Bronchial epithelial cell (primary cell): ENCODE measurements around the gene CLDN18. TPM values are rescaled to one million over a fixed set of nuclear protein-coding genes. Genes with fewer than 3 reads are reported as not detected.

Experiments used
- DNase-seq: peaks from one replicate; pipeline ENCODE4 v3.0.0-alpha.2; 2010; ENCODE audit warnings: low read depth
- FAIRE-seq: peaks from 2 replicates; lab custom pipeline; 2011; peaks lifted over from hg19 to GRCh38; lab: Jason Lieb, UNC
- H3K27me3 ChIP-seq: 2 replicates; pipeline ENCODE4 v1.5.1; 2011; ENCODE audit warnings: low read length; ENCODE audit not compliant: control insufficient read depth, insufficient read depth
- H3K36me3 ChIP-seq: 2 replicates; pipeline ENCODE4 v1.5.1; 2011; ENCODE audit warnings: low read length; ENCODE audit not compliant: control insufficient read depth, insufficient read depth
- H3K4me3 ChIP-seq: 2 replicates; pipeline ENCODE4 v1.5.1; 2011; ENCODE audit warnings: mild to moderate bottlenecking, low read depth, low read length, control low read depth
- CTCF ChIP-seq: IDR thresholded peaks from 2 replicates; pipeline ENCODE4 v1.5.1; 2011; ENCODE audit warnings: mild to moderate bottlenecking, moderate library complexity, low read length, control low read depth, inconsistent platforms; ENCODE audit not compliant: insufficient read depth, severe bottlenecking
- total RNA-seq: library from RNA; depleted of rRNA; stranded (reverse); fragments of >200 nt; gene quantifications from 2 replicates; pipeline ENCODE4 v1.2.1, GENCODE V29; 2014

Gene CLDN18
- total RNA-seq, 1 donor from 2014 or later: not detected

- FAIRE-seq (no peak), DNase-seq (no peak)
- Histone ChIP-seq H3K27me3 (no peaks in the 10 kb centered on the region), H3K4me3 (no peak overlapping the region), H3K36me3 (no peaks in the 10 kb centered on the region)
- TF ChIP-seq CTCF: no peak
These were observed 31.6 kb upstream of the CLDN18 start for GRCh38 chr3:137978328-137978727.

- FAIRE-seq: no peak
- H3K27me3 ChIP-seq: no peaks in the 10 kb centered on the region
These were observed 22.2 kb upstream of the CLDN18 start for GRCh38 chr3:137987723-137988122.

GRCh38 chr3:137988152-137988551 lies 21.8 kb upstream of the CLDN18 start:
- H3K27me3 ChIP-seq: no peaks in the 10 kb centered on the region
- TF ChIP-seq CTCF: no peak
- FAIRE-seq (no peak), DNase-seq (no peak)
- H3K36me3 ChIP-seq: no peaks in the 10 kb centered on the region
- no peak overlapping the region for H3K4me3 ChIP-seq

More at GRCh38 chr3:137987723-137988122, 22.2 kb upstream of the CLDN18 start:
- no peak for DNase-seq
- H3K4me3 ChIP-seq: no peak overlapping the region
- TF ChIP-seq CTCF: no peak
- H3K36me3 ChIP-seq: no peaks in the 10 kb centered on the region

GRCh38 chr3:137988982-137989381 lies 21.0 kb upstream of the CLDN18 start:
- peak; percentile 10 for DNase-seq
- TF ChIP-seq CTCF: no peak
- no peak overlapping the region for H3K4me3 ChIP-seq
- no peak for FAIRE-seq
- H3K27me3 ChIP-seq: no peaks in the 10 kb centered on the region
- H3K36me3 ChIP-seq: no peaks in the 10 kb centered on the region

GRCh38 chr3:137990427-137990826 lies 19.5 kb upstream of the CLDN18 start:
- DNase-seq (peak; percentile 60), FAIRE-seq (no peak)
- no peak overlapping the region for H3K4me3 ChIP-seq
- no peaks in the 10 kb centered on the region for H3K27me3 ChIP-seq
- no peak for TF ChIP-seq CTCF
- no peaks in the 10 kb centered on the region for H3K36me3 ChIP-seq

- TF ChIP-seq CTCF: no peak
- FAIRE-seq: no peak
- H3K36me3 ChIP-seq: no peaks in the 10 kb centered on the region
- peak; percentile 11 for DNase-seq
- no peaks in the 10 kb centered on the region for H3K27me3 ChIP-seq
- H3K4me3 ChIP-seq: no peak overlapping the region
These were observed 17.4 kb upstream of the CLDN18 start for GRCh38 chr3:137992592-137992991.
